Prostate gland (tissue), 2 donors: ENCODE results near the gene EIF4EBP3.

ENCODE experiments used
- CTCF ChIP-seq, 4 experiments: fragments of 200-600 bp in 2 of 4; fragments of 450-650 bp in 2 of 4; sonication (generic) in 2 of 4; IDR thresholded peaks; 1 replicate in 3 of 4; 2 replicates in 1 of 4; pipeline ENCODE4 v1.5.1; 2016 to 2019; ENCODE audit warnings: antibody characterized with exemption in 4 of 4, mild to moderate bottlenecking in 2 of 4, moderate library complexity in 2 of 4
- POLR2A ChIP-seq: fragments of 450-650 bp; IDR thresholded peaks from one replicate; pipeline ENCODE4 v1.6.1; 2016; ENCODE audit warnings: antibody characterized with exemption, mild to moderate bottlenecking
- POLR2AphosphoS5 ChIP-seq: sonication (generic); formaldehyde crosslinking; IDR thresholded peaks from one replicate; pipeline ENCODE4 v1.6.1; 2017; ENCODE audit warnings: antibody characterized with exemption

GRCh38 chr5:140498591-140498990 is 48.9 kb upstream of the EIF4EBP3 start:
- TF ChIP-seq POLR2AphosphoS5 (no peak), POLR2A (no peak), CTCF (IDR thresholded peaks at IDR 0.05) (no peak)
